GM18520 (cell line): Measurements from ENCODE around the gene ADCY4.
"Not testable (repeated sequence)": the region's sequence is repeated elsewhere in the genome, so short reads cannot be mapped to it uniquely, and the experiment has no call there.

ENCODE experiments used
- ATAC-seq: cut with Tn5 transposase; IDR thresholded peaks from one replicate; pipeline ENCODE4 v1.9.1; 2021; ENCODE audit not compliant: unreplicated experiment

The ADCY4 gene

DNA sequence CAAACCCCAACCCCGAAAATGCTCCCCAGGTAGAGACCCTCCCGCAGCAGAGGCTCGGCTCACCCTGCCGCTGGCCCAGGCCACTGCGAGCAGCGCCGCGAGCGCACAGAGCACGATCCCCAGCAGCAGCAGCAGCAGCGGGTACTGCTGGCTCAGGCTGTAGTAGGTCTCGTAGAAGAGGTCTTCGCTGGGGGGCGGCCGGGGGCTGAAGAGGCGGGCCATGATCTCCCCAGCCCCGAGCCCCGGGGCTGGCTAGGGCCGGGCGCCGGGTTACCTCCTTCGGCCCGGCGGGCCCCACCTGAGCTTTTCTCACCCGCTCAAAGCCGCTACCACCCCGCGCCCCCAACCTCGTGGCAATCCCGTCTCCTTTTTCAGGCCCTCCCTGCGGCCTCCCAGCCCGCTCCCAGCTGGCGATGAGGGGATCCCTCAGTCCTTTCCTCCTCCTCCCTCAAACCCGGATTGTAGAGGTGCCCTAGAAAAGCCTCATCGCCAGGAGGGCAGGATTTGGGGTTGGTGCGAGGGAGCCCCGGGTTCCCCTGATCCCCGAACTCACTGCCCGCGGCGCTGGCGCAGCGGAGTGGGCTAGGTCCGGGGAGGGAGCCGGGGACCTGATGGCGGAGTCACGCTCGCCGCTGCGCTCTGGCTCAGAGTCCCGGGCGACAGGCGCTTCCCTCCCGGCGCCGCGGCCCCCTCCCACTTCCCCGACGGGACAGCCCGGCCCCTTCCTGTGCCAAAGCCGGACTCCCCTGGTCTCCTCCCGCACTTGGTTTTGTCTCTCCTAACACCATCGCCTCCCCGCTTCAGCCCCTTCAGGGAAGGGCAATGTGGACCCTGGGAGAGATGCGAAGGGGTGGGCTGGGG, at the start of gene ADCY4:
Gene ADCY4, minus strand, starts transcription at position 641 of the 861 bp plus-strand sequence. Its CDS starts 419 bp downstream, at position 222.
- no peak for ATAC-seq

GRCh38 chr14:24384169-24384568, 49.3 kb upstream of the ADCY4 start:
- no peak for ATAC-seq

- no peak for ATAC-seq
Measured at GRCh38 chr14:24382064-24382371, 47.1 kb upstream of the ADCY4 start.

GRCh38 chr14:24381363-24382063, 46.6 kb upstream of the ADCY4 start:
- ATAC-seq: no peak

GRCh38 chr14:24379907-24380730, 45.2 kb upstream of the ADCY4 start:
- no peak for ATAC-seq

DNA sequence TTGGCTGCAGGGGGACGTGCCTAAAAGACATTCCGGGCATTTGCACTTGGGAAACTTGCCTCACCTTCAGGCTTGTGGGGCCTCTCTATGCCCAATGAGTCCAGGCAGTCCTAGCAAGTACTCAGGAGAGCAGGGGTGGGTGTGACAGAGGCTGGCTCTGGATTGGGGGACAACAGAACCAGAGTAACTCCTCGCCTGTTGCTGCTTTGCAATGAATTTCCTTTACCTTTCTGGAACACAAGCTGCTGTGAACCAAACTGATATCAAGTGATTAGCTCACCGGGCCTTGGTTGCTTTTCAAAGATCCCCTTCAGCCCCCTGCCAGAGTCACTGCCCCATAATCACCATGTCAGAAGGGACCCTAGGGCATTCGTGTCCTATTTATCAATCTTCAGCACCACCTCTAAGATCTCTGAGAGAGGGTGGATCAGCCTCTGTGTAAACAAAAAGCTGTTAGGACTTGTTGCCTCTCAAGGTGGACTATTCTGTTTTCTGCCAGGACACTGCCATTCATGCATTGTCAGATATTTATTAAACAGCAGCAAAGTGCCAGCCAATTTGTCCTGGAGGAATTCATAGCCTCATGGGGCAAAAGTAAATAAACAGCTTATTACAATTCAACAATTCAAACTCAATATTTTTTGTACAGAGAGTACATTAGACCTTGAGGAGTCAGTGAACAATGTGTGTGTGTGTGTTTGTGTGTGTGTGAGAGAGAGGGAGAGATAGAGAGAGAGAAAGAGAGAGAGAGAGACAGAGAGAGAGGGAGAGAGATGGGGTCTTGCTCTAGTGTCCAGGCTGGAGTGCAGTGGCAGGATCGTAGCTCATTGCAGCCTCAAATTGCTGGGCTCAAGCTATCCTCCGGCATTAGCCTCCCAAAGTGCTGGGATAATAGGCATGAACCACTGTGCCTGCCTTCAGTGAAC, 44.4 kb upstream of the ADCY4 start:
- ATAC-seq: no peak

DNA sequence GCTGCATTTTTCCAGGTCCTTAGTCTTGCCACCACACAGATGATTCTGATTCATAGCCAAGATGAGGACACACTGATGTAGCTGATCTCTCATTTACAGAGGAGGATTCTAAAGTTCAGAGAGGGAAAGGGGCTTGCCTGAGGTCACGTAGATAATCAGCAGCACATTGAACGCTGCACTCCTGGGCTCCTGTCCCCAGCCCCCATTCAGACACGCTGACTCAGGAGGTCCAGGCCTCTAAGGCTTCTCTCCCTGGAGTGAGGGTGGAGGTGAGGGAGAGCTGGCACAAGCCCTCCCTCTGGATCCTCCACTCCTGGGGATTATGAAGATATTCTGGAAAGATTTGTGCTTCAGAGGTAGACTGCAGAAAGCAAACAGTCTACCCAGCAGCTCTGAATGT, 43.5 kb upstream of the ADCY4 start:
- ATAC-seq: no peak

- no peak for ATAC-seq
Measured at GRCh38 chr14:24377657-24378056, 42.8 kb upstream of the ADCY4 start.

- ATAC-seq: no peak
Measured at GRCh38 chr14:24377126-24377525, 42.3 kb upstream of the ADCY4 start.

GRCh38 chr14:24376448-24377070, 41.7 kb upstream of the ADCY4 start:
- ATAC-seq: no peak

DNA sequence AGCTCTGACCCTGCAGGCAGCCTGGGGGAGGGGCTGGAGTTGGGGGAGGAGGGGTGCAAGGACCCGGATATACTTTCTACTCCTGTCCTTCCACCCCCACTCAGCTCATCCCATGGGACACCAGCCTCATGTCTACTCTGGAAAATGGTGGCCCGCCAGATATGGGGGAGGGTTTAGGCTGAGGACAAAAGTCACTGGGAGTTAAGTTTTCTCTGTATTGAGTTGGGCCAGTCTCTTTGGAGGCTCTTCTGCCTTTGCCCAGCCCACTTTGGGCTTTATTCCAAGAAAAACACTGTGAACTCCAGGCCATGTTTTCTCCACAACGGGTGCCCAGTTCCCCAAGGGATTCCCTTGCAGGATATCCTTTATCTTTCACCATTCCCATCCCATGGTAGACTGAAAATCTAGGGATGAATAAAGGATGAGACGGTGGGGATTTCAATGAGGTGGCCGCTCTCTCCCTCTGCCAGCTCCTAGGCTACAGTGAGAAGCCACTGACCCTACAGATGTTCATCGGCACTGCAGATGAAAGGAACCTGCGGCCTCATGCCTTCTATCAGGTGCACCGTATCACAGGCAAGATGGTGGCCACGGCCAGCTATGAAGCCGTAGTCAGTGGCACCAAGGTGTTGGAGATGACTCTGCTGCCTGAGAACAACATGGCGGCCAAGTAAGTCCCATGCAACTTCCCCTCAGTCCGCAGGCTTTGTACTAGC, 38.0 kb upstream of the ADCY4 start:
- ATAC-seq: no peak

GRCh38 chr14:24371605-24372004, 36.7 kb upstream of the ADCY4 start:
- not testable (repeated sequence) for ATAC-seq

GRCh38 chr14:24370748-24371147, 35.9 kb upstream of the ADCY4 start:
- no peak for ATAC-seq

DNA sequence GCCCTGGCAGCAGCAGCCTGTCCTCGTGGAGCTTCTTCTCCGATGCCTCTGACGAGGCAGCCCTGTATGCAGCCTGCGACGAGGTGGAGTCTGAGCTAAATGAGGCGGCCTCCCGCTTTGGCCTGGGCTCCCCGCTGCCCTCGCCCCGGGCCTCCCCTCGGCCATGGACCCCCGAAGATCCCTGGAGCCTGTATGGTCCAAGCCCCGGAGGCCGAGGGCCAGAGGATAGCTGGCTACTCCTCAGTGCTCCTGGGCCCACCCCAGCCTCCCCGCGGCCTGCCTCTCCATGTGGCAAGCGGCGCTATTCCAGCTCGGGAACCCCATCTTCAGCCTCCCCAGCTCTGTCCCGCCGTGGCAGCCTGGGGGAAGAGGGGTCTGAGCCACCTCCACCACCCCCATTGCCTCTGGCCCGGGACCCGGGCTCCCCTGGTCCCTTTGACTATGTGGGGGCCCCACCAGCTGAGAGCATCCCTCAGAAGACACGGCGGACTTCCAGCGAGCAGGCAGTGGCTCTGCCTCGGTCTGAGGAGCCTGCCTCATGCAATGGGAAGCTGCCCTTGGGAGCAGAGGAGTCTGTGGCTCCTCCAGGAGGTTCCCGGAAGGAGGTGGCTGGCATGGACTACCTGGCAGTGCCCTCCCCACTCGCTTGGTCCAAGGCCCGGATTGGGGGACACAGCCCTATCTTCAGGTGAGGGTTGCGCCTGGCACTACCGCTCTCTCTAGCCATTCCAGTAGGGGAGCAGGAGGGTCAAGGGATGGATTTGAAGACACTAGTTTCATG, 35.2 kb upstream of the ADCY4 start:
- no peak for ATAC-seq

- no peak for ATAC-seq
Measured at GRCh38 chr14:24369463-24369862, 34.6 kb upstream of the ADCY4 start.

GRCh38 chr14:24368562-24369252, 33.8 kb upstream of the ADCY4 start:
- ATAC-seq: no peak

GRCh38 chr14:24368212-24368561, 33.3 kb upstream of the ADCY4 start:
- ATAC-seq: no peak

DNA sequence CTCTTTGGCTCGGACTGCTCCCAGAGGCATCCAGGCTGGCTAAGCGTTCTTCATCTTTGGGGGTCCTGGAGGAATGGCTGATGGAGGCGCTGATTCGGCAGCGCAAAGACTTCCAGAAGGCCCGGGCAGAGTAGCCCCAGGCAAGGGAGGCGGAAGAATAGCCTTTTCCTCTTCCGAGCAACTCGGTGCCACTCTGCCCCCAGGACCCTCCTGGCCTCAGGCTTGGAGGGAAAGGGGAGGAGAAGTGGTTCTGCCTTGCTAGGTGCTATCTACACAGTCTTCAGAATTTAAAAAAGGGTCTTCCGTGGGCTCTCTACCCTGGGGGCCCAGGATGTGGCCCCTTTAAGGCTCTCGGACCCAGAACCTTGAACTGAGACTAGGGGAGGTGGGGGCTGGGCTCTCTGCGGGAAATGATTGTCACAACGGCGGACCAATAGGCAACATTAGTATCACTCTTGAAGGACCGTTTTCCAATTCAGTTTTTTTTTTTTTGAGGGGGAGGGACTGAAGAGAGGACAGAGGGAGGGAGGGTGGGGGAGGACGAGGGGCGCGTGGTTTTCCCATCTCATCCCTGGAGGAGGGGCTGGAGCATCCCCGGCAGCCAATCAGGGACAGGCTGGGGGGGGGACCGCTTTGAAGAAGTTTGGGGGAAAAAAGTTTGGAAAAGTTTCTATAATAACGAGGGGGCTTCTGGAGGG, 32.8 kb upstream of the ADCY4 start, which contains the start of gene NFATC4:
Gene NFATC4, plus strand, starts transcription at position 671 of the 698 bp plus-strand sequence. CDS start 157 bp downstream, outside the sequence.
- ATAC-seq: no peak
